ENCODE data around the gene RNASEH2A. TPM values are rescaled to one million over a fixed set of nuclear protein-coding genes. Genes with fewer than 3 reads are reported as not detected.

The RNASEH2A gene
- total RNA-seq, 1 donor from 2014 or later: 62.7 TPM

DNA sequence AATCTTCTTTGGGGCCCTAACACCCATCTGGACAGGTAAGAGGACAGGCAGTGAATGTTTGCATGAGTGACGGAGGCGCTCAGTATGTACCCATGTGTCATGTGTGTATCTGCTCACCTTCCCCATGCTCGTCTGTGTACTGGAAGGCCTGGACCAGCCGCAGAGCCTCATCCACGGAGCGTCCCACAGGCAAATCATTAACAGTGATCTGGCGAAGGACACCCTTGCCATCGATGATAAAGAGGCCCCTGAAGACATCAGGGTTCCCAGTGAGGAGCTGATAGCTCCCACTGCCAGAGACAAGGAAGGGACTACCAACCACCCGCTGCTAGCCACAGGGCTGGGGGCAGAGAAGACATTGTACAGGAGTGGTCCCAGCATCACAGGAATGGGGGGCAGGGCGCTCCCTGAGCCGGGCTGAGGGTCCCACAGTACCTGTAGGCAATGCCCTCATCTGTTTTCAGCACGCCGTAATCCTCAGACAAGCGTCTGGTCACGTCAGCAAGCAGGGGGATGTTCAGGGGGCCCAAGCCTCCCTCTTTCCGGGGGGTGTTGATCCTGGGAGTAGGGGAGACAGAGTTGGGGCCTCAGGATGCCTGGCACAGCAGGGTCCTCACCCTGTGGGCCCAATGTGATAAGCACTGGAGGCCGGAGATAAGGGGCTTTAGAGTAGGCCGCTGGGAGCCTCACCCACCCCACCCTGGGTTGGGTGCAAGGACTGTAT, 6.5 kb upstream of the RNASEH2A start:
- TF ChIP-seq, protein P1, sequence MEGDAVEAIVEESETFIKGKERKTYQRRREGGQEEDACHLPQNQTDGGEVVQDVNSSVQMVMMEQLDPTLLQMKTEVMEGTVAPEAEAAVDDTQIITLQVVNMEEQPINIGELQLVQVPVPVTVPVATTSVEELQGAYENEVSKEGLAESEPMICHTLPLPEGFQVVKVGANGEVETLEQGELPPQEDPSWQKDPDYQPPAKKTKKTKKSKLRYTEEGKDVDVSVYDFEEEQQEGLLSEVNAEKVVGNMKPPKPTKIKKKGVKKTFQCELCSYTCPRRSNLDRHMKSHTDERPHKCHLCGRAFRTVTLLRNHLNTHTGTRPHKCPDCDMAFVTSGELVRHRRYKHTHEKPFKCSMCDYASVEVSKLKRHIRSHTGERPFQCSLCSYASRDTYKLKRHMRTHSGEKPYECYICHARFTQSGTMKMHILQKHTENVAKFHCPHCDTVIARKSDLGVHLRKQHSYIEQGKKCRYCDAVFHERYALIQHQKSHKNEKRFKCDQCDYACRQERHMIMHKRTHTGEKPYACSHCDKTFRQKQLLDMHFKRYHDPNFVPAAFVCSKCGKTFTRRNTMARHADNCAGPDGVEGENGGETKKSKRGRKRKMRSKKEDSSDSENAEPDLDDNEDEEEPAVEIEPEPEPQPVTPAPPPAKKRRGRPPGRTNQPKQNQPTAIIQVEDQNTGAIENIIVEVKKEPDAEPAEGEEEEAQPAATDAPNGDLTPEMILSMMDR (conservative IDR thresholded peaks at IDR 0.05; ENCODE audit: low read depth, low read length): no peak
- no peak for DNase-seq (ENCODE audit: low read depth)
- no peak overlapping the region for H3K4me3 ChIP-seq (ENCODE audit: low read depth, low read length)

DNA sequence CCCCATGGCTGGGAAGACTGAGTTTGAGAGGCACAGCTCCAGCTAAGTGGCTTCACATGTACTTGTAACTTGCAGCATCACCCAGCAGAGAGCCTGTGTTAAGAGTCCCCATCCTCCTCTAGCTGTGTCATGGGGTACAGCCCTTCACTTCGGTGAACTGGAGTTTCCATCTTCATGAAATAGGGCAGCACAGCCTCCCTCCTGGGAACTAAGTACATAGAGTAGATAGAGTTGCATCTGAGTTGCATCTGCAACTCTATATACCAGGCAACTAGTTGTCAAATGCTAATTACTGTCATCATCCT, 6.0 kb upstream of the RNASEH2A start:
- TF ChIP-seq, protein P1 (conservative IDR thresholded peaks at IDR 0.05; ENCODE audit: low read depth, low read length): no peak
- H3K4me3 ChIP-seq (ENCODE audit: low read depth, low read length): peak overlapping the region; percentile 82
- no peak for DNase-seq (ENCODE audit: low read depth)

DNA sequence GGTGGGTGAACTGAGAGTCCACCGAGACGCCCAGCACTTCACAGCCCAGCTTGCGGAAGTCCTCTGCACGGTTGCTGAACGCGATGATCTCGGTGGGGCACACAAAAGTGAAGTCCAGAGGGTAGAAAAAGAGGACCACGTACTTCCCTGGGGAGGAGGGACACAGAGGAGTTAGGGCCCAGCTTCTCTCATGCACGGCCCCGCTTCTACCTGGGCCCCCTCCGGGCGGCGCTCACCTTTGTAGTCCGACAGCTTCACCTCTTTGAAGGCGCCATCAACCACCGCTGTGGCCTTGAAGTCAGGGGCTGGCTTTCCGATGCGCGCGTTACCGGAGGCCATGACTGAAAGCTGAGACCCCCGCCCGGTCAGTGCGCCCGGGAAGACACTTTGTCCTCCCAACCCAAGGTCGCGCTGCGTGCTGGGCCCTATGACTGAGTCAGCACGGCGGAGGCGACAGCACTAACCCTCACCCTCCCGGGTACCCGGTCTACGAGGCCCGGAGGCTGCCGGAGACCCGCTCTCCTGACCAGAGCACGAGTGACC, 5.4 kb upstream of the RNASEH2A start:
- TF ChIP-seq, protein P1 (conservative IDR thresholded peaks at IDR 0.05; ENCODE audit: low read depth, low read length): no peak
- no peak for DNase-seq (ENCODE audit: low read depth)

DNA sequence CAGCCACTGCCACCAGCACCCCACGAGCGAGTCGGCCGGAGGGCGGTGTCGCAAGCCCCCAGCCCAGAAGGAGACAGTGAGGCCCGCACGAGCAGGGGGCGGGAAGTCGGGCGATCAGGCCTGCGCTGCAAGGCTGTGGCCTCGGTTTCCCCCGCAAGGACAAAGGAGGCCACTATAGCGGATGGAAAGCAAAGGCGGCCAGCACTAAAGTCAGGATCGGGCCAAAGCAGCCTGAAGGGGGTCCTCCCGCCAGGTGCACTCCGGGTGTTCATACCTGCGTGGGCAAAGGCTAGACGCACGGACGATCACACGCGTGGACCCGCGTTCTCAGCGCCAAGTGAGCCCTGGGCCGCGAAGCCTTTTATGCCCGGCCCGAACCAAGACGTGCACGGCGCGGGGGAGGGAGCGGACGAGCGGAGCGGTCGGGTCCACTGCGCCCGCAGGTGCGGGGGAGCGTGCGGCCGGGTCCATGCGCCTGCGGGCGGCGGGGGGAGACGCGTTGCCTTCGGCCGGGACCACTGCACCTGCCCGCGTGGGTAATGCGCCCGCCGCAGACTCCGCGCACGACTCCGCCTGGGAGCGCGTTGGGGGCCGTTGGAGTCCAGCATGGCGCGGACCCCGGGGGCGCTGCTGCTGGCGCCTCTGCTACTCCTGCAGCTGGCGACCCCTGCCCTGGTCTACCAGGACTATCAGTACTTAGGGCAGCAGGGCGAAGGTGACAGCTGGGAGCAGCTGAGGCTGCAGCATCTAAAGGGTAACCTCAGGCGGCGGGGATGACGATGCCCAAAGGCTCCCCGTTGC, 4.7 kb upstream of the RNASEH2A start, which contains the start of the genes PRDX2 and THSD8:
Gene PRDX2, minus strand, starts transcription at position 335 of the 801 bp plus-strand sequence. CDS start 539 bp downstream, outside the sequence.
Gene THSD8, plus strand, starts transcription at position 604 of the 801 bp plus-strand sequence. Its CDS starts 3 bp downstream, at position 607.
- no peak for DNase-seq (ENCODE audit: low read depth)

More for the DNA sequence above, 5.4 kb upstream of the RNASEH2A start:
- H3K4me3 ChIP-seq (ENCODE audit: low read depth, low read length): peak overlapping the region; percentile 82

DNA sequence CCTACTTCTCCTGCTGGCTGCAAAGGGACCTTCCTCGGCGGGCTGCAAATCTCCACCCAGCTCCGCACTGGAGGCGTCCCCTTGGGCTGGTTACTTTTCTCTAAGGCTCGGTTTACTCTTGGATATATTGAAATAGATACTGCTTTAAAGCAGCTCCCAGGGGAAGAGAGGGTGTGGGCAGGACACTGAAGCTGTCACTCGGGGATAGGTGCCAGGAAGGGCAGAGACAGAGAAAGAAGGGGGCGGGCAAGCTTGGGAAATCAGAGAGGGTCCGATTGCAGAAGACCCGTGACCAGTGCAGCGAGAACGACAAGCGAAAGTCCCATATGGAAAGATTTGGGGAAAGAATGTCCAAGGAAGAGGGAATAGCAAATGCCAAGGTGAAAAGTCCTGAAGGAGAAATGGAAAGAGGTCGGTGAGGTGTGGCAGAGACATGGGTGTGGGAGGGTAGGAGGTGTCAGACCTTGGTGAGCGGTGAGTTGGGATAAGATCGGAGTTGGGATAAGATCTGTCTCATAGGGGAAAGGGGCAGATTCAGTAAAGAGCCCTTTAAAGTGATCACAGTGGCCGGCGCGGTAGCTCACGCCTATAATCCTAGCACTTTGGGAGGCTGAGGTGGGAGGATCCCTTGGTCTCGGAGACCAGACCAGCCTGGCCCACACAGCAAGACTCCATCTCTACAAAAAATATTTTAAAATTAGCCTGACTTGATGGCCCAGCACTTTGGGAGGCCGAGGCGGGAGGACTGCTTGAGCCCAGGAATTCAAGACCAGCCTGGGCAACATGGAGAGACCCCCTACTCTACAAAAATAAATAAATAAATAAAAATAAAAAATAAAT, 3.9 kb upstream of the RNASEH2A start:
- TF ChIP-seq, protein P1 (conservative IDR thresholded peaks at IDR 0.05; ENCODE audit: low read depth, low read length): no peak
- DNase-seq (ENCODE audit: low read depth): no peak
- peak overlapping the region; percentile 82 for H3K4me3 ChIP-seq (ENCODE audit: low read depth, low read length)

More for the DNA sequence above, 4.7 kb upstream of the RNASEH2A start, which contains the start of the genes PRDX2 and THSD8:
- H3K4me3 ChIP-seq (ENCODE audit: low read depth, low read length): peak within 1 kb of the TSS; percentile 82
- TF ChIP-seq, protein P1 (conservative IDR thresholded peaks at IDR 0.05; ENCODE audit: low read depth, low read length): no peak

DNA sequence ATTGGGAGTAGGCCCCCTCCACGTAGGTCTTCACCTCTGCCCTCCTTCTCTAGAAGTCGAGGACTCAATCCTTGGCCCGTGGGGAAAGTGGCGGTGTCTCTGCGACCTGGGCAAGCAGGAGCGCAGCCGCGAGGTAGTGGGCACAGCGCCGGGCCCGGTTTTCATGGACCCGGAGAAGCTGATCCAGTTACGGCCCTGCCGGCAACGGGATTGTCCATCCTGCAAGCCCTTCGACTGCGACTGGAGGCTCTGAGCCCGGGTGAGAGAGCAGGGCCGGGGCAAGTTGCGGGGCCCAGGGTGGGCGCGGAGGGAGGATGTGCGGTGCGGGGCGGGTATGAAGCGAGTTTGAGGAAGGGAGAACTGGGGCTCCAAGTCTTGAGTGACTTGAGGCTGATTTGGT, 2.3 kb upstream of the RNASEH2A start:
- TF ChIP-seq, protein P1 (conservative IDR thresholded peaks at IDR 0.05; ENCODE audit: low read depth, low read length): no peak
- H3K4me3 ChIP-seq (ENCODE audit: low read depth, low read length): no peak overlapping the region
- DNase-seq (ENCODE audit: low read depth): no peak
